Left lobe of liver (tissue), 2 donors: ENCODE results near the gene HACD4. TPM values are rescaled to one million over a fixed set of nuclear protein-coding genes. Genes with fewer than 3 reads are reported as not detected.
A peak's percentile ranks its signal among the peaks of the same experiment; 100 is the strongest.

Experiments
- ATAC-seq: fragments of 200-7000 bp; cut with Tn5 transposase; one replicate; pipeline ENCODE4 v1.9.1; 2020; ENCODE audit warnings: mild to moderate bottlenecking, moderate library complexity
- DNase-seq: peaks from one replicate; pipeline ENCODE4 v3.0.0-alpha.2; 2020; ENCODE audit warnings: low spot score
- total RNA-seq: library from RNA; stranded (reverse); gene quantifications from one replicate; pipeline ENCODE4 v1.2.1, GENCODE V29; 2021
- donor health status: DM: no; HTN: no; CAD: no; lungs with moderate emphysema.
- donor health status: DM: no; HTN: yes; CAD: no.

Gene HACD4, protein sequence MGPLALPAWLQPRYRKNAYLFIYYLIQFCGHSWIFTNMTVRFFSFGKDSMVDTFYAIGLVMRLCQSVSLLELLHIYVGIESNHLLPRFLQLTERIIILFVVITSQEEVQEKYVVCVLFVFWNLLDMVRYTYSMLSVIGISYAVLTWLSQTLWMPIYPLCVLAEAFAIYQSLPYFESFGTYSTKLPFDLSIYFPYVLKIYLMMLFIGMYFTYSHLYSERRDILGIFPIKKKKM
- total RNA-seq = 0.13 TPM

DNA sequence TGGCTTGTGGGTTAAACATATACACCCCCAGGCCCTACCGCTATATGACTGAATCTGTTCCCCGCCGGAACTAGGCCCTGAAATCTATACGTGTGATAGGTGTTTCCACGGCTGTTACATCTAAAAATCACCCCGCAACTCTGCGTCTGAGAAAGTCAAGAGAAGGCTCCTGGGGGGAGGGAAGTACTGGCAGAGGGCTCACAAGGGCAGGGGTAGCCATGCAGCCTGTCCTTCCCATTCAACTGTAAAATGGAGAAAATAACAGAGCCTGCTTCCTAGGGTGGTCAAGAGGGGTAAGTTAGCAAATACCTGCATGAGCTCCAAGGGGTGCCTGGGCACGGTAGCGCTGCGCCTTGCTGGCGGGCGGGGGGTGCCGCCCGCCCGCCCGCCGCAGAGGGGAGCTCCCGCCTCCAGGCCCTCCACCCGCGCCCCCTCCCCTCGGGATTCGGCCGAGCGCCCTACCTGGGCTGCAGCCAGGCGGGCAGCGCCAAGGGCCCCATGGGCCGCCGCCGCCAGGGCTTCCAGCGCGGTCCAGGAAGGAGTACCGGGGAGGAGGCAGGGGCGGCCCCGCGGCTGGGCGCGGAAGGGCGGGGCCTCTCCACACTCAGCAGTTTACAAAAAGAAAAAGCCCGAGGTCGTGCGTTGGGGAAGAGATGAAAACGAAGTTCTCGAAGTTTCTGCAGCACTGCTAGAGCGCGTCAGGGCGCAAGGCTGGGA lies at the start of gene HACD4:
Gene HACD4, minus strand, starts transcription at position 550 of the 717 bp plus-strand sequence. Its CDS starts 50 bp downstream, at position 500.
- peak; percentile 73 for ATAC-seq
- peak; percentile 51 for DNase-seq

DNA sequence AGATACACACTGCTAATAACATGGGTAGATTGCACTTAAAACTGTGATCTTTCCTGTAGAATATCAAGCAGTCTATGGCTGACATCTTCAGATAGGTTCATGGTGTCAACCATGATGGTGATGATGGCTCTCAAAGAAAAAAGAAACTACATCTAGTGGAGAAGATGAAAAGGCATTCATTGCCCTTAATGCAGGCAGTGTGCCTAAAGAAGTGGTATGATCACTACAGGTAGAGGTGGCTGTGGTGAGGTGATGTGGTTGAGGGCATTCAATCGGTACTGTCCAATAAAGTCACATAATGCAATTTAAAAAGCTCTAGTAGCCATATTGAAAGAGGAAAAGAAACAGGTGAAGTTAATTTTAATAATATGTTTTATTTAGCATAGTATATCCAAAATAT lies 49.4 kb upstream of the HACD4 start:
- ATAC-seq (no peak), DNase-seq (no peak)

GRCh38 chr9:21078702-21079101 lies 47.3 kb upstream of the HACD4 start:
- DNase-seq = no peak
- ATAC-seq = no peak

DNA sequence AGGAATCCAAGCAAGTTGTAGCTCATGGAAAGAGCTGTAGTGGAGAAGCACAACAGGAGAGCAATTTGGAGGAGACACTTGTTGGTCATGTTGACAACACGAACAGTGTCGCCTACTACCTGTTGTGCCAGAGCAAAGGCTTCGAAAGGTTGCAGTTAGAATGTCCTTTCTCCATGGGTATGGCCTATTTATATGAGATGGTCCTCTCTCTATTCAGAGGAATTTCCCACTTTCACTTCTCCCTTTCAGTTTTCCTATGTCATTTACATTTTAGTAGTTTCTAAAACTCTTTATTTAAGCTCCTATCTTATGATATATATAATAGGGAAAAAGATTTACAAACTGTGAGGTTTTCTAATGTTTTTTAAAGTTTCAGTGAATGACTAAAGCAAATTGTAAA lies 46.3 kb upstream of the HACD4 start, which contains the start of gene IFNB1:
Gene IFNB1, minus strand, starts transcription at position 162 of the 400 bp plus-strand sequence. Its CDS starts 73 bp downstream, at position 89.
- DNase-seq = no peak
- no peak for ATAC-seq

GRCh38 chr9:21075484-21075883 lies 44.0 kb upstream of the HACD4 start:
- ATAC-seq (no peak), DNase-seq (no peak)

DNA sequence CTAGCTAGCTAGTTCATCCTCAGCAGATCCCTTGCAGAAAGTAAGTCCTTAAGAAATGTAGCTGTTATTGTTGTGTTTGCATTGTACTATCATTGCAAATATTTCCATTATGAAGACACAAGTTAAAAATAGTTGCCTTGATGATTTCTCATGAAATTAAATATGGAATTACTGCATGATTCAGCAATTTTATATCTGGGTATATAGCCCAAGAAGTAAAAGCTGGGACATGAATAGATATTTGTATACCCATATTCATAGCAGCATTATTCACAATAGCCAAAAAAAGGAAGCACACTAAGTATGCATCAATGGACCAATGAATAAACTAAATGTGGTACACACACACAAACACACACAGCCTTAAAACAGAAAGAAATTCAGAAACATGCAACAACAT lies 39.5 kb upstream of the HACD4 start:
- ATAC-seq = no peak
- DNase-seq = no peak

DNA sequence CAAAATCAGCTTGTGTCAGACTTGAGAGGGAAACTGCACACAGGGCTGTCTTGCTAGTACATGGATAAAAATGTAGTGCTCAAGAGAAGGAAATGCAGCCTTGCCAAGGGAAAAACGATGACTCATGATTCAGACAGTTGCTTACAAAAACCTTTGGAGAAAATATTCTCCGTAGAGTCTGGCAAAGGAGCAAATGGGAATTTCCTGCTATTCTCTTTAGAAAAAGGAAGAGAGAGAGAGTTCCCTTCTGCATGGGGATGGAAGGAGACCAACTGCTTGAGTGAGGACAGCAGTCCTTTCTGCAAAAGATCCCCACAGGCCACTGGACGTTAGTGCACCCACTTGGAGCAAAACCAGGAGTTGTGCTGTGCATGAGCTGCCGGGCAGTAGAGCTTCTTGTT lies 38.7 kb upstream of the HACD4 start:
- DNase-seq = no peak

DNA sequence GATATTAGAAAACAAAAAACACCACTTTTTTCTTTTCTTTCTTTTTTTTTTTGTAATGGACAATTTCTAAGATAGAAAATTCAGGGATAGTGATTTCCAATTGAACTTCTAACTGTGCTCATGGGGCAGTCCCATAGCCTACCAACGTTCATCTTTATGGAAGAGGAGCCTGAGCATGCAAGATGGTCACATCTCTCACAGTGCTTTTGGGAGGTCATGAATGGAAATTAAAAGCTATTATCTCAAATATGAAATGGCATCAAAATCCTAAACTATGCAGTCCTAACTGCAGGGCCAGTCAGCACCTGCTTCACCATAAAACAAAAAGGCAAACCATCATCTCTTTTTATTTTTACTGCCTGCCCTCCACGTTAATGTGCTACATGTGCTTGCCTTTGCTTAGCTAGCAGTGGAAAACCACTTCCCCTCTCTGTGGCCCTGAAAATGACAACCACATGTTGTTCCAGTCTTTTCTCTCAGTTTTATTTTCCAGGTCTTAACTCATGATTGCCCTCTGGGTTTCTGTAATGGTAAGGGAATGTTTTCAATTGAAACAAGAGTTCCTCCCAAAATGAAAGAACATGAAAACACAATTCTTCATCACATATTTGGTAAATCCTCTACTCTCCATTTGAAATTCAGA lies 29.6 kb upstream of the HACD4 start:
- DNase-seq = no peak
- ATAC-seq = no peak

More for the DNA sequence above, 38.7 kb upstream of the HACD4 start:
- ATAC-seq = peak; percentile 72

- ATAC-seq (no peak), DNase-seq (no peak)
Measured at GRCh38 chr9:21056931-21057330, 25.5 kb upstream of the HACD4 start.

GRCh38 chr9:21053851-21054250 lies 22.4 kb upstream of the HACD4 start:
- DNase-seq (no peak), ATAC-seq (no peak)

- DNase-seq (no peak), ATAC-seq (no peak)
Measured at GRCh38 chr9:21047281-21047691, 15.8 kb upstream of the HACD4 start.

- DNase-seq = no peak
Measured at GRCh38 chr9:21043841-21044240, 12.4 kb upstream of the HACD4 start.

DNA sequence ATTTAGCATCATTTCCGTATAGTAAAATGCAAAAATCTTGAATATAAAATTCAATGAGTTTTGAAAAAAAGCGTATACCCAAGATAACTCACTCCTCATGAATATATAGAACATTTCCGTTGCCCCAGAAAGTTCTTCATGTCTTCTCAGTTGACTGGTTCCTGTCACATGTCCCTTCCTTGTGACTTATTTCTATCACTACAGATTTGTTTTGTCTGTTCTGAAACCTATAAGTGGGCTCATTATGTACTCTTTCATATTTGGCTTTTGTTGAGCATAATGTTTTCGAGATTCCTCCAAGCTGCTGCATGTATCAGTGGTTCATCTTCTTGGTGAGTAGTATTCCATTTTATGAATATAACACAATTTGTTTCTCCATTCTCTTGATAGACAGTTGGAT lies 11.0 kb upstream of the HACD4 start:
- ATAC-seq (no peak), DNase-seq (no peak)

More at GRCh38 chr9:21043841-21044240, 12.4 kb upstream of the HACD4 start:
- no peak for ATAC-seq

- no peak for ATAC-seq
- no peak for DNase-seq
Measured at GRCh38 chr9:21039302-21039701, 7.9 kb upstream of the HACD4 start.

DNA sequence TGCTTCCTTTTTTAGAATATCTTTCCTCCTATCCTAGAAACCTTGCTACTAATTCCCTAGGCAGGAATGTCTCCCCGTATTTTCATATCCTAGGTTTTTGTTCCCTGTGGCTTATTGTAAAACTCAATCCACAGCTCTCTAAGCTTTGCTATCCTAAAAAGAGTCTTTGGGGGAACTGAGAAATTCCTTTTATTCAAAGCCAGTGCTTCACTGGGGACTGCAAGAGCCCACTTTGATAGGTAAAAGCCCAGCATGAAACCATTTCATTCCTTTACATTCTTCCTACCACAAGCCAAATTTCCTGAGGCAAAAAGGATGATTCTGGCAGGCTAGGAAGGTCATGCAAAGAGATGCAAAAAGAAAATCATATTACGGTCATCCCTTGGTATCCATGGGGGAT lies 5.8 kb upstream of the HACD4 start:
- DNase-seq (no peak), ATAC-seq (no peak)

DNA sequence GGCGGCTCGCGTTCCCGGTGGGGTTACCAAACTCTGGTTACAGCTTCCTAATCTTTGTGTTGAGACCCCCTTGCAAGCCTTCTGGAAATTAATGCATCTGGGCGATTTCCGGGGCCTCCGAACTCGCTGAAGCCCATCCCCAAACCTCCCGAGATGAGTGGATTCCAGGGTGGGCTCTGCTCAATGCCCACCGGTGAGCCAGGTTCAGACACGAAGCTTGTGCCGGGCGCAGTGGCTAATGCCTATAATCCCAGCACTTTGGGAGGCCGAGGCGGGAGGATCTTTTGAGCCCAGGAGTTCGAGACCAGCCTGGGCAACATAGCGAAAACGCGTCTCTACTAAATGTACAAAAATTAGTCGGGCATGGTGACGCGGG lies 356 bp upstream of the HACD4 start:
- DNase-seq = no peak
- no peak for ATAC-seq

- ATAC-seq (no peak), DNase-seq (no peak)
Measured at GRCh38 chr9:21030389-21031035, 928 bp downstream of the HACD4 start.

GRCh38 chr9:21029661-21030060 lies 1.8 kb downstream of the HACD4 start:
- DNase-seq (no peak), ATAC-seq (no peak)

- DNase-seq (no peak), ATAC-seq (no peak)
Measured at GRCh38 chr9:21028466-21028865, 3.0 kb downstream of the HACD4 start.

DNA sequence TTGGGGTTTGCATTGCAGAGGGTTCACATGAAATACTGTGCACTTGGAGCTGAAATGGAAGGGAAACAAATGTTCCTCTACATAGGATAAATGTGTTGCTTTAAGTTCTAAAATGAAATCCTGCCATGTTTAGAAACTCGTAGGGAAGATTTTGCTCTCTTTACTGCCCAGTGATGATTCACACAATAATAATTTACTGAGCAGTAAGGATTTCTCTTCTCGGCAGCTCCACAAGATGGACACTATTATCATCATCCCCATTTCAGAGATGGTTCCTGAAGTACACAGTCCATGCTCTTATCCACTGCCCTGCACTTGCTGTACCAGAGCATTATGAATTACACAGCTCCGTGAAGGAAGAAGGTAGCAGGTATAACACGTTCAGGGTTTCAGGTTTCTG lies 4.1 kb downstream of the HACD4 start:
- no peak for ATAC-seq

GRCh38 chr9:21023861-21024260 lies 7.6 kb downstream of the HACD4 start:
- ATAC-seq = no peak
- no peak for DNase-seq

More for the DNA sequence above, 4.1 kb downstream of the HACD4 start:
- DNase-seq = no peak
